HL-60/S4 treated with phorbol 12-myristate 13-acetate at 8.2 ng/mL for 4 days and 3 days (cell line): Measurements from ENCODE around the gene CAPN9.

Source experiments
- in situ Hi-C: fragments of 300-500 bp; cut with MboI; formaldehyde crosslinking; loops from 2 replicates; pipeline ENCODE4 v1.15.0; 2022; ENCODE audit warnings: low sequenced_read_pairs

CAPN9 gene

GRCh38 chr1:230745071-230745470 is 2.1 kb upstream of the CAPN9 start:
- in situ Hi-C loops = no loop called here

- in situ Hi-C loops = no loop called here
Observed at GRCh38 chr1:230746617-230747016, 571 bp upstream of the CAPN9 start.

- in situ Hi-C loops = no loop called here
Observed at GRCh38 chr1:230747890-230748800, 957 bp downstream of the CAPN9 start.

GRCh38 chr1:230749150-230749549 is 2.0 kb downstream of the CAPN9 start:
- in situ Hi-C loops = no loop called here

GRCh38 chr1:230749635-230750034 is 2.4 kb downstream of the CAPN9 start:
- in situ Hi-C loops = no loop called here

GRCh38 chr1:230750576-230750975 is 3.4 kb downstream of the CAPN9 start:
- in situ Hi-C loops = no loop called here

- in situ Hi-C loops = no loop called here
Observed at GRCh38 chr1:230750986-230751625, 3.9 kb downstream of the CAPN9 start.

- in situ Hi-C loops = no loop called here
Observed at GRCh38 chr1:230752407-230752806, 5.2 kb downstream of the CAPN9 start.

GRCh38 chr1:230753191-230753585 is 6.0 kb downstream of the CAPN9 start:
- in situ Hi-C loops = no loop called here

- in situ Hi-C loops = no loop called here
Observed at GRCh38 chr1:230753586-230754251, 6.5 kb downstream of the CAPN9 start.

GRCh38 chr1:230754796-230755195 is 7.6 kb downstream of the CAPN9 start:
- in situ Hi-C loops = no loop called here

GRCh38 chr1:230757856-230758708 is 10.9 kb downstream of the CAPN9 start:
- in situ Hi-C loops = no loop called here

- in situ Hi-C loops = no loop called here
Observed at GRCh38 chr1:230758709-230759368, 11.7 kb downstream of the CAPN9 start.

- in situ Hi-C loops = no loop called here
Observed at GRCh38 chr1:230759369-230760065, 12.3 kb downstream of the CAPN9 start.

- in situ Hi-C loops = no loop called here
Observed at GRCh38 chr1:230760360-230760827, 13.2 kb downstream of the CAPN9 start.

GRCh38 chr1:230761443-230762167 is 14.4 kb downstream of the CAPN9 start:
- in situ Hi-C loops = no loop called here

GRCh38 chr1:230763927-230764591 is 16.9 kb downstream of the CAPN9 start:
- in situ Hi-C loops = no loop called here

GRCh38 chr1:230766318-230766717 is 19.1 kb downstream of the CAPN9 start:
- in situ Hi-C loops = no loop called here
